Activated CD4-positive, CD25-positive, alpha-beta regulatory T cell treated with anti-CD3 and anti-CD28 coated beads, Interleukin-2, amount 50 U/mL, for 16 hours (primary cell): ENCODE measurements around the gene DSP.

ENCODE experiments used
- DNase-seq: peaks from one replicate; pipeline ENCODE4 v3.0.0-alpha.2; 2020; ENCODE audit warnings: low read depth, low spot score

Gene DSP

GRCh38 chr6:7537565-7538174 is 3.8 kb upstream of the DSP start:
- DNase-seq = no peak

GRCh38 chr6:7538484-7538883 is 3.0 kb upstream of the DSP start:
- no peak for DNase-seq

GRCh38 chr6:7540595-7540994 is 876 bp upstream of the DSP start:
- DNase-seq = no peak

- no peak for DNase-seq
Observed at GRCh38 chr6:7542065-7542873, 798 bp downstream of the DSP start.

GRCh38 chr6:7542874-7543624 is 1.6 kb downstream of the DSP start:
- DNase-seq = no peak

- no peak for DNase-seq
Observed at GRCh38 chr6:7543789-7544424, 2.4 kb downstream of the DSP start.

- DNase-seq = no peak
Observed at GRCh38 chr6:7544597-7544996, 3.1 kb downstream of the DSP start.

GRCh38 chr6:7545316-7546019 is 4.0 kb downstream of the DSP start:
- DNase-seq = no peak

- DNase-seq = no peak
Observed at GRCh38 chr6:7546020-7546369, 4.5 kb downstream of the DSP start.

- no peak for DNase-seq
Observed at GRCh38 chr6:7546383-7546782, 4.9 kb downstream of the DSP start.

GRCh38 chr6:7546896-7547295 is 5.4 kb downstream of the DSP start:
- no peak for DNase-seq

- no peak for DNase-seq
Observed at GRCh38 chr6:7547315-7547714, 5.8 kb downstream of the DSP start.

- no peak for DNase-seq
Observed at GRCh38 chr6:7550433-7550801, 8.9 kb downstream of the DSP start.

GRCh38 chr6:7554533-7555275 is 13.2 kb downstream of the DSP start:
- no peak for DNase-seq

GRCh38 chr6:7555671-7556070 is 14.2 kb downstream of the DSP start:
- DNase-seq = no peak

GRCh38 chr6:7556394-7557106 is 15.1 kb downstream of the DSP start:
- no peak for DNase-seq

GRCh38 chr6:7557652-7558051 is 16.2 kb downstream of the DSP start:
- DNase-seq = no peak

- DNase-seq = no peak
Observed at GRCh38 chr6:7558781-7559180, 17.3 kb downstream of the DSP start.

GRCh38 chr6:7559196-7559595 is 17.7 kb downstream of the DSP start:
- no peak for DNase-seq

- no peak for DNase-seq
Observed at GRCh38 chr6:7559651-7560385, 18.3 kb downstream of the DSP start.
